ENCODE data around the gene BEND2.

The BEND2 gene

GRCh38 chrX:18136816-18137215 is 83.9 kb downstream of the BEND2 start:
- no peak for DNase-seq (ENCODE audit: low read depth)

- no peak for DNase-seq (ENCODE audit: low read depth)
Measured at GRCh38 chrX:18133605-18134004, 87.1 kb downstream of the BEND2 start.

GRCh38 chrX:18129690-18130089 is 91.0 kb downstream of the BEND2 start:
- DNase-seq (ENCODE audit: low read depth), result no peak

GRCh38 chrX:18126971-18127370 is 93.7 kb downstream of the BEND2 start:
- DNase-seq (ENCODE audit: low read depth), result no peak

- no peak for DNase-seq (ENCODE audit: low read depth)
Measured at GRCh38 chrX:18119856-18120255, 100.8 kb downstream of the BEND2 start.

All from HS-5 (cell line).